ENCODE results near the gene IRF2BP1. TPM values are rescaled to one million over a fixed set of nuclear protein-coding genes. Genes with fewer than 3 reads are reported as not detected.

IRF2BP1 gene
- total and polyA plus RNA-seq, 2 of the 13 experiments (the other 11 are each of a cell fraction or from before 2014, with no cell fraction given): 4.3 to 14.3 TPM

DNA sequence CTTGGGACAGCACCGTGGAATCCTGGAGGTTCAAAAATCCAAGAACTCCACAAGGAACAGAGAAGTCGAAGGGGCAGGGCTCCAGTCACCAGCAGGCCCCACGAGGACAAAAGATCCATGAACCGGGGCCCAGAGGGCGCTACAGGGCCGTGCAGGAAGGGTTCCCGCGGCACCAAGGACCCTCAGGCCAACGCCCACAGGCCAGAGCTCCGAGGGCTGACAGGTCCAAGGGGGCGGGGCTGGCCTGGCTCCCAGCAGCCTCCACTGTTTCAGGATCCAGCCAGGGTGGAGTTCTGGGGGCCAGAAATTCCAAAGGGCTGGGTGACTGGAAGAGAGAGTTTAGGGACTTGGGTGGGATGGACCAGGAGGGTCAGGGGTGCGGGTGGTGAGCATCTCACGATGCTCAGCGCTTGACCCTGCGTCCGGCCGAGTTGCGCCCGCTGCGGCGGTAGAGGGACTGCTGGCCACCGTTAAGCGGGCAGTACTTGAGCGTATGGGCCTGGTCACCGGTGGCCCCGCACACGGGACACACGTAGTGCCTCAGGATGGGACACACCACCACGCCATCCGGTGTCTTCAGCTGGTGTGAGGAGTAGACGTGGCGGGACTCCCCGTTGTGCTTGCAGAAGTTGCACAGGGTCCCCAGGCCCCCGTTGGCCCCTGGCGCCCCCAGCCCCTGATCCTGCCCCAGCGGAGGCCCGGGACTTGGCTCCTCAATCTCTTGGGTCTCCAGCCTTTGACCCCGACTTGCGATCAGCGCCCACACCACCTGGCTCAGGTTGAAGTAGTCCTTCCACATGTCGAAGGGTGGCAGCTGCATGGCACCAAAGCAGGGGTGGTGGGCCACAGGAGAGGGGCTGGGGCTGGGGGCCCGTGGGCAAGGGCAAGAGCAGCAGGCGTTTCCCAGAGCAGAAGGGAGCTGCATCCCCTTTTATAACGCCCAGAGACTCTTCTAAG lies 28.2 kb upstream of the IRF2BP1 start, which contains the start of gene NANOS2 (continued):
- TF ChIP-seq ZZZ3 (CRISPR knock-in tag; IDR thresholded peaks at IDR 0.05; ENCODE audit: borderline replicate concordance): 0 out of 2 replicates have a peak, but pooled peaks have one; percentile 30
- peak; percentile 63 for TF ChIP-seq RAD21 (CRISPR knock-in tag; IDR thresholded peaks at IDR 0.05)
- TF ChIP-seq DMAP1 (CRISPR knock-in tag; IDR thresholded peaks at IDR 0.05): peak; percentile 79; the same call in 1 of the 2 replicates
- TF ChIP-seq ZNF30 (CRISPR knock-in tag; IDR thresholded peaks at IDR 0.05): no peak
- peak; percentile 49; the same call in 1 of the 2 replicates for TF ChIP-seq ZNF143 (CRISPR knock-in tag; IDR thresholded peaks at IDR 0.05)
- TF ChIP-seq RFX5 (IDR thresholded peaks at IDR 0.05; ENCODE audit: low read depth, low read length): no peak
- no peak for TF ChIP-seq DR1 (CRISPR knock-in tag; IDR thresholded peaks at IDR 0.05)
- TF ChIP-seq STAG1 (CRISPR knock-in tag; IDR thresholded peaks at IDR 0.05): peak; percentile 64
- TF ChIP-seq NFRKB (IDR thresholded peaks at IDR 0.05): no peak

DNA sequence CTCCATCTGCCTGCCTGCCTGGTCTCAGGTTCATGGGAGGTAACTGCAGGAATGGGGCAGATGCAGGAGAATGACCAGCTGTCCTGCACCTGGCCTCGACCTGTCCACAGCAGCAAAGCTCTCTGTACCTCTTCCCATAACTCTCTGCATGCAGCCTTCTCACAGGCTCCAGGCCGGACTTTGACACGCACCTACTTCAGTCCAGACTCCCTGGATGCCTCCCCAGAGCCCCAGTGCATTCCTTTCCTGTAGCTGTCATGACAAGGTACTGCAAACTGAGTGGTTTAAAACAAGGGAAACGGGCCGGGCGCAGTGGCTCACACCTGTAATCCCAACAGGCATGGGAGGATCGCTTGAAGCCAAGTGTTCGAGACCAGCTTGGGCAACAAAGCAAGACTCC lies 25.4 kb upstream of the IRF2BP1 start:
- Histone ChIP-seq H3K9ac (ENCODE audit: insufficient read depth, low read depth, low read length) (no peak overlapping the region), H3K4me2 (ENCODE audit: low read depth, low read length) (peak overlapping the region; percentile 53), H4K20me1 (ENCODE audit: insufficient read depth, low read length) (no peaks in the 10 kb centered on the region), H3K27ac (ENCODE audit: extremely low read length, insufficient read depth, low read length) (no peak overlapping the region), H3K36me3 (replicated peaks in 1 of 2; ENCODE audit: control insufficient read depth in 1 of 2, insufficient read depth in 2 of 2, low read length in 2 of 2) (no peaks in the 10 kb centered on the region), H3K9me3 (ENCODE audit: low read length) (no peaks in the 10 kb centered on the region), H3K4me3 (replicated peaks in 1 of 3; ENCODE audit: insufficient read depth in 1 of 3, low read depth in 2 of 3, low read length in 3 of 3) (no peak overlapping the region), H3K79me2 (ENCODE audit: insufficient read depth, low read length) (no peaks in the 10 kb centered on the region), H2AFZ (ENCODE audit: low read length) (no peak overlapping the region), H3K4me1 (ENCODE audit: insufficient read depth, low read length) (peaks cover 37% of the 10 kb centered on the region), H3K27me3 (ENCODE audit: control insufficient read depth in 1 of 2, insufficient read depth in 2 of 2, low read length in 2 of 2) (no peaks in the 10 kb centered on the region; a peak in 1 of 5 replicates)
- ATAC-seq (peak; percentile 89), DNase-seq (ENCODE audit: low spot score) (peak; percentile 71), FAIRE-seq (peak; percentile 75)
- ChIA-PET CTCF (ENCODE audit: low intra/inter-chr PET ratio, low total read pairs) (no interaction called here), POLR2A (interaction anchor here (1.1 to 1.4 kb wide), 2 partner anchors 8 to 16 kb away, joined by 6 to 7 read pairs; partner anchors contain the start of gene MYPOP)
- BruUV-seq (replicated peaks): no TSS peak
- intact Hi-C loops (cut with micrococcal nuclease; ENCODE audit: unreplicated experiment): no loop called here
- in situ Hi-C loops (cut with HindIII; ENCODE audit: extremely low pct_ligation_motif_present, low pct_unique_long_range_greater_than_20kb): loop anchor here (10.0 kb wide), 1 partner anchor 94 kb away; no protein-coding TSS in a partner anchor
- 7% methylated on average over 7 of the region's 8 CpGs for WGBS (ENCODE audit: low lambda C conversion rate)
- TF ChIP-seq POLR2AphosphoS5 (IDR thresholded peaks at IDR 0.05; ENCODE audit: low read depth, low read length) (no peak), ZNF510 (CRISPR knock-in tag; IDR thresholded peaks at IDR 0.05; ENCODE audit: low read depth) (no peak), ZNF20 (CRISPR knock-in tag; IDR thresholded peaks at IDR 0.05) (no peak), ELF3 (CRISPR knock-in tag; IDR thresholded peaks at IDR 0.05) (no peak), ZNF879 (CRISPR knock-in tag; IDR thresholded peaks at IDR 0.05) (no peak), ZFP37 (CRISPR knock-in tag; IDR thresholded peaks at IDR 0.05; ENCODE audit: borderline replicate concordance) (no peak), MYC (CRISPR knock-in tag; IDR thresholded peaks at IDR 0.05; ENCODE audit: borderline replicate concordance) (no peak), ZMYM3 (CRISPR knock-in tag; IDR thresholded peaks at IDR 0.05) (peak; percentile 35; the same call in 1 of the 2 replicates)
- TF ChIP-seq, protein P1, sequence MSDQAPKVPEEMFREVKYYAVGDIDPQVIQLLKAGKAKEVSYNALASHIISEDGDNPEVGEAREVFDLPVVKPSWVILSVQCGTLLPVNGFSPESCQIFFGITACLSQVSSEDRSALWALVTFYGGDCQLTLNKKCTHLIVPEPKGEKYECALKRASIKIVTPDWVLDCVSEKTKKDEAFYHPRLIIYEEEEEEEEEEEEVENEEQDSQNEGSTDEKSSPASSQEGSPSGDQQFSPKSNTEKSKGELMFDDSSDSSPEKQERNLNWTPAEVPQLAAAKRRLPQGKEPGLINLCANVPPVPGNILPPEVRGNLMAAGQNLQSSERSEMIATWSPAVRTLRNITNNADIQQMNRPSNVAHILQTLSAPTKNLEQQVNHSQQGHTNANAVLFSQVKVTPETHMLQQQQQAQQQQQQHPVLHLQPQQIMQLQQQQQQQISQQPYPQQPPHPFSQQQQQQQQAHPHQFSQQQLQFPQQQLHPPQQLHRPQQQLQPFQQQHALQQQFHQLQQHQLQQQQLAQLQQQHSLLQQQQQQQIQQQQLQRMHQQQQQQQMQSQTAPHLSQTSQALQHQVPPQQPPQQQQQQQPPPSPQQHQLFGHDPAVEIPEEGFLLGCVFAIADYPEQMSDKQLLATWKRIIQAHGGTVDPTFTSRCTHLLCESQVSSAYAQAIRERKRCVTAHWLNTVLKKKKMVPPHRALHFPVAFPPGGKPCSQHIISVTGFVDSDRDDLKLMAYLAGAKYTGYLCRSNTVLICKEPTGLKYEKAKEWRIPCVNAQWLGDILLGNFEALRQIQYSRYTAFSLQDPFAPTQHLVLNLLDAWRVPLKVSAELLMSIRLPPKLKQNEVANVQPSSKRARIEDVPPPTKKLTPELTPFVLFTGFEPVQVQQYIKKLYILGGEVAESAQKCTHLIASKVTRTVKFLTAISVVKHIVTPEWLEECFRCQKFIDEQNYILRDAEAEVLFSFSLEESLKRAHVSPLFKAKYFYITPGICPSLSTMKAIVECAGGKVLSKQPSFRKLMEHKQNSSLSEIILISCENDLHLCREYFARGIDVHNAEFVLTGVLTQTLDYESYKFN (CRISPR knock-in tag; conservative IDR thresholded peaks at IDR 0.05): peak; percentile 30; the same call in 1 of the 2 replicates
- TF ChIP-seq, protein P2, sequence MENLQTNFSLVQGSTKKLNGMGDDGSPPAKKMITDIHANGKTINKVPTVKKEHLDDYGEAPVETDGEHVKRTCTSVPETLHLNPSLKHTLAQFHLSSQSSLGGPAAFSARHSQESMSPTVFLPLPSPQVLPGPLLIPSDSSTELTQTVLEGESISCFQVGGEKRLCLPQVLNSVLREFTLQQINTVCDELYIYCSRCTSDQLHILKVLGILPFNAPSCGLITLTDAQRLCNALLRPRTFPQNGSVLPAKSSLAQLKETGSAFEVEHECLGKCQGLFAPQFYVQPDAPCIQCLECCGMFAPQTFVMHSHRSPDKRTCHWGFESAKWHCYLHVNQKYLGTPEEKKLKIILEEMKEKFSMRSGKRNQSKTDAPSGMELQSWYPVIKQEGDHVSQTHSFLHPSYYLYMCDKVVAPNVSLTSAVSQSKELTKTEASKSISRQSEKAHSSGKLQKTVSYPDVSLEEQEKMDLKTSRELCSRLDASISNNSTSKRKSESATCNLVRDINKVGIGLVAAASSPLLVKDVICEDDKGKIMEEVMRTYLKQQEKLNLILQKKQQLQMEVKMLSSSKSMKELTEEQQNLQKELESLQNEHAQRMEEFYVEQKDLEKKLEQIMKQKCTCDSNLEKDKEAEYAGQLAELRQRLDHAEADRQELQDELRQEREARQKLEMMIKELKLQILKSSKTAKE (CRISPR knock-in tag; IDR thresholded peaks at IDR 0.05; ENCODE audit: borderline replicate concordance): no peak

All from HepG2 (cell line).